ENCODE results near the gene AK1.
"Not testable (repeated sequence)": the region's sequence is repeated elsewhere in the genome, so short reads cannot be mapped to it uniquely, and the experiment has no call there.

Gene AK1

GRCh38 chr9:127883959-127884358 is 6.5 kb upstream of the AK1 start:
- DNase-seq (ENCODE audit: low spot score) = no peak

- DNase-seq (ENCODE audit: low spot score) = not testable (repeated sequence)
Measured at GRCh38 chr9:127881715-127882114, 4.2 kb upstream of the AK1 start.

- DNase-seq (ENCODE audit: low spot score) = no peak
Measured at GRCh38 chr9:127880143-127880542, 2.7 kb upstream of the AK1 start.

GRCh38 chr9:127878652-127879390 is 1.3 kb upstream of the AK1 start:
- DNase-seq (ENCODE audit: low spot score) = no peak

- DNase-seq (ENCODE audit: low spot score) = peak; percentile 29
Measured at GRCh38 chr9:127878001-127878651, 651 bp upstream of the AK1 start.

- DNase-seq (ENCODE audit: low spot score) = no peak
Measured at GRCh38 chr9:127876764-127877562, 512 bp downstream of the AK1 start.

GRCh38 chr9:127876026-127876763 is 1.3 kb downstream of the AK1 start:
- no peak for DNase-seq (ENCODE audit: low spot score)

- no peak for DNase-seq (ENCODE audit: low spot score)
Measured at GRCh38 chr9:127875306-127875966, 2.0 kb downstream of the AK1 start.

- DNase-seq (ENCODE audit: low spot score) = no peak
Measured at GRCh38 chr9:127874301-127875221, 2.9 kb downstream of the AK1 start.

GRCh38 chr9:127873886-127874285 is 3.6 kb downstream of the AK1 start:
- DNase-seq (ENCODE audit: low spot score) = no peak

GRCh38 chr9:127873223-127873691 is 4.2 kb downstream of the AK1 start:
- no peak for DNase-seq (ENCODE audit: low spot score)

- no peak for DNase-seq (ENCODE audit: low spot score)
Measured at GRCh38 chr9:127872369-127873222, 4.9 kb downstream of the AK1 start.

GRCh38 chr9:127871531-127871930 is 5.9 kb downstream of the AK1 start:
- DNase-seq (ENCODE audit: low spot score) = no peak

GRCh38 chr9:127870887-127871286 is 6.6 kb downstream of the AK1 start:
- no peak for DNase-seq (ENCODE audit: low spot score)

- DNase-seq (ENCODE audit: low spot score) = not testable (repeated sequence)
Measured at GRCh38 chr9:127870153-127870491, 7.4 kb downstream of the AK1 start.

- peak; percentile 74 for DNase-seq (ENCODE audit: low spot score)
Measured at GRCh38 chr9:127869310-127870152, 7.9 kb downstream of the AK1 start.

GRCh38 chr9:127868278-127868902 is 9.1 kb downstream of the AK1 start:
- DNase-seq (ENCODE audit: low spot score) = no peak
